NCI-H748 (cell line): ENCODE data around the gene RPH3AL.
"Not testable (repeated sequence)": the region's sequence is repeated elsewhere in the genome, so short reads cannot be mapped to it uniquely, and the experiment has no call there.

Experiments used
- DNase-seq: peaks from one replicate; lab custom pipeline; 2025; ENCODE audit not compliant: unreplicated experiment; lab: John Stamatoyannopoulos, UW

The RPH3AL gene

DNA sequence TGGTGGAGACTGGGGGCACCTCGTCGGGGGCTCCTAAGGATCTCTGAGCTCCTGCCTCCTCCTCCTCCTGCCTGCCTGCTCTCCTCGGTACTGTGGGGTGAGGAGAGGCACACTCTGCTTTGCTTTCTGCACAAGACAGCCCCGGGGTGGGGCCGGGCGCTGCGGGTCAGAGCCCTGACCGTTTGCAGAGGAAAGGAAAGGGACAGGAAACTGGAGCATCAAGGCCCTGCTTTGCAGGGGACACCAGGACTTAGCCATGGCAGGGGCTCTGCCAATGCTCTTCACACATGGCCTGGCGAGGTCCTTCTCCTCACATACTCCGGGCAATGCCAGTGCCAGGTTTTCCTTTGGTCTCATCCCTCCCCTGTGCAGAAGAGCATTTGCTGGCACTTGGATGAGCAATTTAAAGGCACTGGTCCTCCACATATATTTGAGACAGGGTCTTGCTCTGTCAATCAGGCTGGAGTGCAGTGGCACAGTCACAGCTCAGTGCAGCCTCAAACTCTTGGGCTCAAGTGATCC, 147.4 kb downstream of the RPH3AL start:
- DNase-seq: no peak

- no peak for DNase-seq
Measured at GRCh38 chr17:204427-205147, 148.0 kb downstream of the RPH3AL start.

DNA sequence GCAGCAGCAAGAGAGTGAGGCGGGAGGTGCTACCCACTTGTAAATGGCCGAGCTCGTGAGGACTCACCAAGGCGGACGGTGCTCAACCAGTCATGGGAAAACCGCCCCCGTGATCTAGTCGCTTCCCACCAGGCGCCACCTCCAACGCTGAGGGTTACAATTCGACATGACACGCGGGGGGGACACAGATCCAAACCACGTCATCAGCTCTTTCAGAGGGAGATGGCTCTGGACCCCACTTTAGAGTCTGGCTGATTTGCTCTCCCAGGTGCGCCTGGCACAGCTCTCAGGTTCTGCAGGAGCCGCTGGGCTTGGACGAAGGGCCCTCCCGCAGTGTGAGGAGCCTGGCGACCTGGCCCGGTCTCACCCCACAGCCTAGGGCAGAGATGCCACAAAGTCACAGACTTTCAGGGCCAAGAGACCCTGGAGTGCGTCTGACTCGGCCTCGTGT, 150.1 kb downstream of the RPH3AL start:
- no peak for DNase-seq

- not testable (repeated sequence) for DNase-seq
Measured at GRCh38 chr17:201736-202135, 150.9 kb downstream of the RPH3AL start.

- not testable (repeated sequence) for DNase-seq
Measured at GRCh38 chr17:201257-201656, 151.3 kb downstream of the RPH3AL start.

GRCh38 chr17:200586-200985, 152.0 kb downstream of the RPH3AL start:
- DNase-seq: no peak

- DNase-seq: no peak
Measured at GRCh38 chr17:199806-200545, 152.6 kb downstream of the RPH3AL start.

GRCh38 chr17:199191-199604, 153.4 kb downstream of the RPH3AL start:
- no peak for DNase-seq

GRCh38 chr17:198225-198624, 154.4 kb downstream of the RPH3AL start:
- DNase-seq: not testable (repeated sequence)

DNA sequence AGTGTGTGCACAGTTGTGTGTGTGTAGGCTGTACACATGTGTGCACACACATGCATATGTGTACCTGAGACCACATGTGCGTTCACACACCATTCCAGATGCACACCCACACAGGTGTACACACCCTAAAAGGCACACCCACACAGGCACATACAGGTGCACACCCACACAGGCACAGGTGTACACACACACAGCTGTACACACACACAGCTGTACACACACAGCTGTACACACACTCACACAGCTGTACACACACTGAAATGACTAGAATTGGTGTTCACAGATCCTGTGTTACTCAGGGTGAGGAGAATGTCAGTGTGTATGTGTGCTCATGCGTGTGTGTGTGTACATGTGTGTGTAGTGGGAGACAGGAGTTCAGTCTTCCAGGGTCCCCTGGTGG, 155.3 kb downstream of the RPH3AL start:
- no peak for DNase-seq

DNA sequence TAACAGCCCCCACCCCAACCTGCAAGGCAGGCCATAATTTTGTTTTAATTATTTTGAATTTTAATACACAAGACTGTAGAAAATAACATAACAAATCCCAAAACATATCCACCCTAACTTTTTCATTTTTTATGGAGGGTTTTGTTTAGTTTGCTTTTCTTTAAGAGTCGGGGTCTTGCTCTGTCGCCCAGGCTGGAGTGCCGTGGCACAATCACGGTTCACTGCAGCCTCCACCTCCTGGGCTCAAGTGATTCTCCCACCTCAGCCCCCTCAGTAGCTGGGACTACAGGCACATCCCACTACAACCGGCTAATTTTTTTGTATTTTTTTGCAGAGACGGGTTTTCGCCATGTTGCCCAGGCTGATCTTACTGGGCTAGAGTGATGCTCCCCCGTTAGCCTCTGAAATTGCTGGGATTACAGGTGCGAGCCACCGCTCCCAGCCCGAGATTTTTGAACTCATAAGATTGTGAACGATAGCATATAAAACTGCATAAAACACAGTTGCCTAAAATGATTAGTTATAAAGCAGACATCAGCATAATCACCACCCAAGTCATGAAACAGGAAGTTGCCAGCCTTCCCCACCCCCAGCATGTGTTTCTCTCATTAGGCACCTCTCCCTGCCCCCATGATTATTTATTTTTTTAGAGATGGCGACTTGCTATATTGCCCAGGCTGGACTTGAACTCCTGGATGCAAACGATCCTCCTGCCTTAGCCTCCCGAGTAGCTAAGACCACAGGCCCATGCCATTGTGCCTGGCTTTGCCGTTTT, 157.6 kb downstream of the RPH3AL start:
- no peak for DNase-seq

DNA sequence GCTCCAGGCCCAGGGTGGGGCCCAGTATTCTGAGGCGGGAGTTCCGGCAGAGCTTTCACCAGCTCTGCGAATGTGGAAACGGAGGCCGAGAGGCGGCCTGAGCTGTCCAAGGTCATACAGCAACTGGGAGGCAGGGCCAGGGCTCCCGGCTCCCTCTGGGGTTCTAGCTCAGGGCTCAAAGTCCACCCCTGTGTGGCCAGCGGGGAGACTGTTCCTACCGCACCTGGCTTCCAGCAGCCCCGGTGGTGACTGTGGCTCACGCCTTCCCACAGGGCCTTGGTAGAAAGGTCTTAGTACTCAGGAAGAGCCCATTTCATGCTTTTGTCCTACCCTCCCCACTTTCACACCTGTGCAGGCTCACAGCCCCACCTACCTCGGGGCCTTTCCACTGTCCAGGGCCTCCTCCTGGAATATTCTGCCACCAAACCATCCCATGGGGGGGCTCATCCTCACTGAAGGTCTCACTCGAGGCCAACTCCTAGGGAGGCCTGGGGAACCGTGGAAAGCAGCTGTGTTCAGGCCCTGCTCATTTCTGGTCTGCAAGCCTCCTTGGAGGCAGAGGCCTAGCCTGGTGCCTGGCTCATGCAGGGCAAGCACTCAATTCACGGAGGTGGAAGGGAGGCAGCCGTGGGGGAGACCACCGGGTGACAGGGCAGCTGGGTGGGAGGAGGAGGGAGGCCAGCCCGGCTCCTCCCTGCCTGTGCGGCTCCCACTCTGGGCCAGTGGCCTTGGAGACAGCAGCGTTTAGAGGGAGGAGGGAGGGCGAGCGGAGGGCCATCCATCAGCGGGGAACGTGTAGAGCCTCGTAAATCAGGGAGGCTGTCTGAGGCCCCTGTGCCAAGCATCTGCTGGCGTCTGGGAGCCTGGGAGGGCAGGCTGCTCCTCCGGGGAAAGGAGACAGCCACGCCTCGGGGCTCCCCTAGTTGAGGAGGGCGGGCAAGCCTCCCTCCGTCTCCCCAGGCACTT, 158.5 kb downstream of the RPH3AL start:
- no peak for DNase-seq

DNA sequence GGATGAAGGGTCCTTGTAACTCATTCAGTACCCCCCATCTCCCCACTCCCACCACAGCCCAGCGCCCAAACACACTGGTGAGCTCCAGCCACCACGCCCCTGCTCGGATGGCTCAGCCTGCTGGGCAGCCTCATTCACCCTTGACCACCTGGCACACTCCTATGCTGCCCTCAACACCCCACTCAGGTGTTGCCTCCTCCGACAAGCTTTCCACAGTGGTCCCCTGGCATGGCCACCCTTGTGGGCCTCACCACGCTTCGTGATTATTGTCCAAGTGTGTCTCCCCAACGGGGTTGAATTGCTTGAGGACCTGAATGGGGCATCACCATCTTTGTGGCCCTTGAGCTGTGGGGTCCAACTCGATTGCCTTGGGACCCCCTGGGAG, 159.2 kb downstream of the RPH3AL start:
- DNase-seq: no peak

- DNase-seq: no peak
Measured at GRCh38 chr17:192666-193425, 159.8 kb downstream of the RPH3AL start.

- DNase-seq: no peak
Measured at GRCh38 chr17:189444-189843, 163.2 kb downstream of the RPH3AL start.

GRCh38 chr17:187130-187529, 165.5 kb downstream of the RPH3AL start:
- DNase-seq: no peak

GRCh38 chr17:185445-186138, 167.0 kb downstream of the RPH3AL start:
- no peak for DNase-seq

- DNase-seq: no peak
Measured at GRCh38 chr17:183021-183420, 169.6 kb downstream of the RPH3AL start.
